Measurements from ENCODE around the gene RNF5.
"Not testable (repeated sequence)": the region's sequence is repeated elsewhere in the genome, so short reads cannot be mapped to it uniquely, and the experiment has no call there.

Gene RNF5

DNA sequence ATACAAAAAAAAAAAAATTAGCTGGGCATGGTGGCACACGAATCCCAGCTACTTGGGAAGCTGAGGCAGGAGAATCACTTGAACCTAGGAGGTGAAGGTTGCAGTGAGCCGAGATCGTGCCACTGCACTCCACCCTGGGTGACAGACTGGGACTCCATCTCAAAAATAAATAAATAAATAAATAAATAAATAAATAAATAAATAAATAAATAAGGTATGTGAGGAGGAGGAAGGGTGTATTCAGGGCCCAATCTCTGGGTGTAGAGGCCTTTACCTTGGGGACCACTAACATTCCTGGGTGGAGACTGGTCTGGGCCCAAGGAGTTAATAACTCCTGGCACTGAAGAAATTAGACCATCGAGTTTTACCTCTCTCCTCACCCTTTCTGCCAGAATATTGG lies 33.2 kb downstream of the RNF5 start:
- DNase-seq = not testable (repeated sequence)

DNA sequence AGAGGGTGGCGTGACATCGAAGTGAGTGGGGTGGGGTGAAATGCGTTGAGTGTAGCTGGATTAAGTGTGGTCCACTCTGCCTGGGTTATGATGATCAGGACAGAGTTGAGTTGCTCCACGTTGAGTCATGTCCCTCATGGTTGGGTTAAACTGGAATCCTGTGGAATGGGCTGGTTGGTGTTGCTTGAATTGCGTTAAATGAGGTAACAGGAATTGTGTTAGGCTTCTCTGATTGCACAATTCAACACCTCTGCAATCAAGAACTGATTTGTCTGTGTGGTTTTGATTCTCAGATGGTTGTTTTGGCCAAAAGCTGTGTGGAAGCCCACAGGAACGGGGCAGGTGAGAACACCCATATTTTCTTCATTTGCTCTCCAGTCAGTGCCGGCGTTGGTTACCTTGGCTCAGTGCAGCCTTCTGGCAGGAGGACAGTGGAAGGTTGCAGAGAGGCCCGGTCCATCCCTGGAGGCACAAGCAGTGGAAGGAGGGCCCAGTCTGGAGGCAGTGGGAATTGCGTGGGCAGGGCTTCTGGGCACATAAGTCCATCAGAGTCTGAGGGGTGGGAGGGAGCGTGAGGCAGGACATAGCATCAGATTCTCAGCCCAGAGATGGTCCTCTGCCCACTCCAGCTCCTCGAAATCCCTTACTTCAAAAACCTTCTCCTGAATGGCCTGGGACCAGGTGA lies 34.0 kb downstream of the RNF5 start:
- DNase-seq = no peak

DNA sequence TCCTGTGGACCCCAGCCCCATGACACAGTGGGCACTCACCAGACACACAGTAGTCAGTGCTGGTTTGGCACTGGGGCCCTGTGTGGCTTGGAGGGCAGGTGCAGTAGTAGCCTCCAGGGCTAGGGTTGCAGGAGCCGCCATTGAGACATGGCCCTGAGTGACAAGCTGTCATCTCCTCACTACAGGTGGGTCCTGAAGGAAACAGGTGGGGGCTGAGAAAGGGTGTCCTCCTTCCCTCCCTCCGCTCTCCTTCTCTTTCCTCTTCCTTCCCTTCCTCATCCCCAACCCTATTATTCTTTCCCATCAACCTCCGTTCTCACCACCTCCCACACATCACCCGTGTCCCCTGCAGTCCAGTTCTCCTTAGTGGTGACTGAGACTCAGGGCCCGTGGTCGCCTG lies 35.4 kb downstream of the RNF5 start:
- no peak for DNase-seq

DNA sequence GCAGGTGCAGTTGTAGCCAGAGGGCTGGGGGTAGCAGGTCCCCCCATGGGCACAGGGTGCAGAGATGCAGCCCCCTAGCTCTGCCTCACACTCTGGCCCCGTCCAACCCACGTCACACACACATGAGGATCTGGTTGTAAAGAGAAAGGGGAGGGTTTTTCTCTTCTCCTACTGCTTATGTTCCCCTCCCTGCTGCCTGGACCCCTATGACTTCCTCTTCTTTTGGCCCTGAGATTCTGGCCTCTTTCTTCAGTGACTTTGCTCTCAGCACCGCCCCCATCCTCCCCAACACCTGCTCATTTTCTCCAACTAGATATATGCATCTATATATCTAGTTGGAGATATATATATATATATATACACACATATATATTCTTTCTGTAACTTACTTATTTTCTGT lies 35.9 kb downstream of the RNF5 start:
- DNase-seq = no peak

DNA sequence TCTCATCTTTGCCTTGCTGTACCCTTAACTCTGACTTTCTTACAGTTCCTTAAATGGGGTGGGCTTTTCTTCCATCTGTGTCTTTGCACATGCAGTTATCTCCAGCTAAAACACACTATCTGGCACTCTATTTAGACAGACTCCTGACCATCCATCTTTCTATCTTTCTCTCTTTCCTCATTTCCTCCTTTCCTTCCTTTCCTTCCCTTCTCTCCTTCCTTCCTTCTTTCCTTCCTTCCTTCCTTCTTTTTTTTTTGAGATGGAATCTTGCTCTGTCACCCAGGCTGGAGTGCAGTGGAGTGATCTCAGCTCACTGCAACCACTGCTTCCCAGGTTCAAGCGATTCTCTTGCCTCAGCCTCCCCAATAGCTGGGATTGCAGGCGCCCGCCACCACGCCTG lies 37.4 kb downstream of the RNF5 start:
- no peak for DNase-seq

DNA sequence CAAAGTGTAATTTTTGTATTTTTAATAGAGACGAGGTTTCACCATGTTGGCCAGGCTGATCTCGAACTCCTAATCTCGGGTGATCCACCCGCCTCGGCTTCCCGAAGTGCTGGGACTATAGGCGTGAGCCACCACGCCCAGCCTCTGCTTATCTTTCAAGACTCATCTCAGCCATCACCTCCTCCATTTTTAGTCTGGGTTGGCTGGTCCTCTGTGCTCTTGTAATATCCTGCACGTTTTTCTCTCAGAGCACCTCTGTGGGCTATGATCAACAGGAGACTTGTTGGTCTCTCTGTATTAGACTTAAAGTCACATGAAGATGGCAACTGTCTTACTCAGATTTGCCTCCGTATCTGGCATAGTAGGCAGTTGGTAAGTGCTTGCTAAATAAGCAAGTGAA lies 38.1 kb downstream of the RNF5 start:
- no peak for DNase-seq

DNA sequence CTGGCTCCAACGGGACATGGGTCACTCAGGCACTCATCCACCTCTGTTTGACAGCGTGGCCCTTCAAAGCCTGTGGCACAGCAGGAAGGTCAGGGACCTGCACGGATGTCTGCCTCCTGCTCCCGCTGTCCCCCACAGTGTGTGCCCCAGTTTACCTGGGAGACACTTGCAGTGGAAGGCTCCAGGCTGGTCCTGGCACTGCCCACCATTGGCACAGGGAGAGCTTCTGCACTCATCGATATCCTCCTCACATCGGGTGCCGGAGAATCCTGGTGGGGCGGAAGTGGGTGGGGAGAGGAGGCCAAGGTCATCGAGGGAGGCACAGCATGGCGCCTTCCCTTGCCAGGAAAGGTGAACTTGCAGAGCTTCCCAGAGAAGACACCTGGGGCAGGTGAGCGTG lies 38.8 kb downstream of the RNF5 start:
- DNase-seq = no peak

DNA sequence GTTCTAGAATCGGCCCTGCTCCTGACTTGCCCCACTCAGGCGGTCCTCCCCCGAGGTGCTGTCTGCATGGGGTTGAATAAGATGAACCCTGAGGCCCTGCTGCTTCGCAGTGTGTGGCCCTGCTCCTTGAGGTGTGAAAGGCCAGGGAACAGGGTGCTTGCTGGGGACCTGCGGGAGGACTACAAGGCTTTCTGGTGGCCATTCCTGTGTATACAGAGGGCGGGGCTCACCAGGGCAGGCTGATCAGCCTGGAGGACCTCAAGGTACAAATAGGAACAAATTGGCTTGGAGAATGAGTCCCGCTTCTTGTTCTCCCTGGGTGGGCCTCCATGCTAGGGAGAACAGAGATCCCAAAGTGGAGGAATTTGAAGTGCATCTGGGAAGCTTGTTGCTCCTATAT lies 40.0 kb downstream of the RNF5 start:
- no peak for DNase-seq

DNA sequence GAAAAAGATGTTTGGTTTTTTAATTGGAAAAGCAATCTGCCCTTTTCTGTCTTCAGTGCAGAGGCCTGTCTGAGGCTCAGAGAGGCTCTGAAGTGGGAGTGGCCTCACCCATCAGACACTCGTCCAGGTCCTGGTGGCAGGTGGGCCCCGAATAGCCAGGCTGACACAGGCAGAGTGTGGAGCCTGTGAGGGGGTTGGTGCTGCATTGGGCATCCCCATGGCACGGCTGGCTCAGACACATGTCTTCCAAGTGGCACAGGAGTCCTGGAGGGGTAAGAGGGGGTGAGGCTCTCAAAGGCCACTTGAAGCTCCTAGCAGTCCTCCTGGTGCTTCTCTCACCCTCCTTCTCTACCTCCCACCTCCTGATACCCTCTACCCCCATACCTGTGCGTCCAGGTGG lies 41.8 kb downstream of the RNF5 start:
- no peak for DNase-seq

DNA sequence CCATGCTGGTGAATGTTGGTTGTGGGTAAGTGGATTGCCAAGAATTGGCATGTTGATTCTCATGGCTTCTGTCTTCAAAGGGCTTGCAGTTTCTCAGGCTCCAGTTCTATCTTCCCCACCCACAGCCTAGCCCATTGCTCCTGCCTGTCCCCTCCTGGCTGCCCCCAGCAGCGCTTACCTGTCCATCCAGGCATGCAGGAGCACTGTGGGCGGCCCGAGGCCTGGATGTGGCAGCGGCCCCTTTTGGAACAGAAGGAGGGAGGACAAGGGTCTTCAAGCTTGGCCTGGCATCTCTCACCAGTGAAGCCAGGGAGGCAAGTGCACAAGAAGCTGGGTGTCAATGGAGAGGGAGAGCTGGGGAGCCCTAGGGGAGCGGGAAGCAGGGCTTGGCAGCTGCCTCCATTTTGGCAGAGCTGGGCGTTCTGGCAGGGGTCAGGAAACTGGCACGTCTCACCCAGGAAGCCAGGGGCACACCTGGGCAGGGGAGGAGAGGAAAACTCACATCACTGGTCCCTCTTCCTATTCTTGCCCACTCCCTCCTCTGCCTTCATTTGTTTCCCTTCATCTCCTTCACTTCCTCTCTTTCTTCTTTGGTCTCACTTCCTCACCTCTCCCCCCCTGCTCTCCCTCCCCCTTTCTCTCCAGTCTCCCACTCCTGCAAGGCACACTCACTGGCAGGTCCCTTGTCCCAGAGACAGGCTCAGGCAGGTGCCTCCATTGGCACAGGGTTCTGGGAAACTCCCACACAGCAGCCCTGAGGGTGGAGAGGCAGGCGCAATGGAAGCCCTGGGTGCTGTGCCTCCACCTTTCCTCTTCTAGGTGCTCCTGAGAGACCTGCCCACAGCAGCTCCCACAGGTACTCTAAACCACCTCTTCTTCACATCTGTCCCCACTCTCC lies 44.4 kb downstream of the RNF5 start:
- no peak for DNase-seq

DNA sequence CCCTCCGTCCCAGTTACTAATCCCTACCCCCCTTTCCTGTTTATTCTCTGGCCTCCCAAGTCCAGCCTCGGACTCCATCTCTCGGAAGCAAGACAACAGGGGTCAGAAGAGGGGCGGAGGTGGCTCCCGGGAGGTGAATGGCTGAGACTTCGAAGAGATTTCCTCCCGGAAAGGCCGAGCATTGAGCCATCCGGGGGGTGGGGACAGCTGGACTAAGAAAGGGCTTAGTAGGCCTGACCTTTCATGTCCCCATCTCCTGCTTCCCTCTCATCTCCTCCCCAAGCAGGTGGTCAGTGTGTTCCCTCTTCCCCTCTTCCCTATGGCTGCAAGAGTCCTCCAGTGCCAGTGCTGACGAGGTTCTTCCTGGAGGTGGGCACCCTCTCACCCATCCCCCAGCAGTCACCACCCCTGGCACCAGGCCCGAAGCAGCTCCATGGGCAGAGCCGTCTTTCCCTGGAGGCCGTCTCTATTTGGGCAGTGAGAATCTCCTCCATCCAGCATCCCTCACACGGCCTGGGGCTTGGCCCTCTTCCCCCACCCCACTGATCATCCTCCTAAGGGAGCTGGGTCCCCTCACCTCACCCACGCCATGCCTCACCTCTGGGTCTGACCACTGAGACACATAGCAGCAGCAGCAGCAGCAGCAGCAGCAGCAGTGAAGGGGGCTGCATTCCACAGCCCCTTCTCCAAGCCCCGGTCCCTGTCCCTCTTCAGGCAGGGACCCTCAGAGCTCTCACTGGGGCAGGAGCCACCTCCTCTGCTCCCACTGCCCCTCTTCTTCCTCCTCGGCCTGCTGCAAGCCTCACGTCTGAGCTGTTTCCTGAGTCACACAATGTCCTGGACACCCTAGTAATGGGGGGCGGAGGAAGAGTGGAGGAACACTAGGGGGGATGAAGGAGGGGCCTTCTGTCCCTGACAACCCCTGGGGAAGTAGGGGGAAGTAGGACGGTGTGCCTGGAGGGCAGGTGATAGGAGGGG lies 45.3 kb downstream of the RNF5 start, which contains the start of gene NOTCH4:
TSS of gene NOTCH4 (minus strand) at position 810 of the 978 bp plus-strand sequence. CDS start at position 671, 139 bp downstream.
- no peak for DNase-seq

DNA sequence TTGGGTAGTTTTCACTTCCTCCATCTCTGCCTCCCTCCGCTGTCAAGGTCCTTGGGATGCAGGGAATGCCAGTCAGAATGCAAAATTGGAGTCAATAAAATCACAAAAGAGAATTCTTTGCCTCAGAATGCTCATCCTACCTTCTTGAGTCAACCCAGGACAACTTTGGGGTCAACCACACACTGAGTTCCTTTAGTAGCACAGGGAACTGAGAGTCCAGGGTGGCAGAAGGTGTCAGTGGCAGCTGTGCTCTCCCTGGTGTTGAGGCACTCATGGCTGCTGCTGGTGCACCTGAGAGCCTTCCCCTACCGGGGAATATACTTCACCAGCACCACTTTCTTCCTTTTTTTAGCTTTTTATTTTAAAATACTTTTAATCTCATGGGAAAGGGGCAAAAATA lies 46.5 kb downstream of the RNF5 start:
- DNase-seq = no peak

DNA sequence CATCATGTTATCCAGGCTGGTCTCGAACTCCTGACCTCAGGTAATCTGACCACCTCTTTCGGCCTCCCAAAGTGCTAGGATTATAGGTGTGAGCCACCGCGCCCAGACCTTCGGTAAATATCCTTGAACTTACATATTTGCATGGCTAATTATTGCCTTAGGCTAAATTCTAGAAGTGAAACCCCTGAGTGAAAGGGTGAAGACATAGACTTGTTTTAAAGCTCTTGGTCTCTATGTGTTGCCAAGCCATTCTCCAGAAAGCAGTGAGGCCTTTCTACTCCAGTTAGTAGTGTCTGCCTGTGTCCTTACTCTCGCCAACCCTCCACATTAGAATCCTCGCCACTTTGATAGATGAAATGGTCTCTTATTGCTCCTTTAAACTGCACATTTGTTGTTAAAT lies 48.2 kb downstream of the RNF5 start:
- DNase-seq = no peak

Measured in T-helper 9 cell (primary cell).